Glutamatergic neuron (in vitro differentiated cells): ENCODE results near the gene MALRD1. TPM values are rescaled to one million over a fixed set of nuclear protein-coding genes. Genes with fewer than 3 reads are reported as not detected.

Experiments used
- DNase-seq: peaks from one replicate; pipeline ENCODE4 v3.0.0; 2022
- H3K27ac Mint-ChIP-seq: one replicate; pipeline ENCODE4 v1.8.0; 2020; ENCODE audit warnings: mild to moderate bottlenecking, mixed read lengths, inconsistent platforms; ENCODE audit not compliant: unreplicated experiment
- H3K27me3 Mint-ChIP-seq: one replicate; pipeline ENCODE4 v1.8.0; 2020; ENCODE audit warnings: mild to moderate bottlenecking, moderate library complexity, mixed read lengths, inconsistent platforms; ENCODE audit not compliant: unreplicated experiment
- H3K36me3 Mint-ChIP-seq: one replicate; pipeline ENCODE4 v1.8.0; 2020; ENCODE audit warnings: mild to moderate bottlenecking, mixed read lengths, inconsistent platforms; ENCODE audit not compliant: unreplicated experiment
- H3K4me1 Mint-ChIP-seq: one replicate; pipeline ENCODE4 v1.8.0; 2020; ENCODE audit warnings: mild to moderate bottlenecking, low read depth, mixed read lengths, inconsistent platforms; ENCODE audit not compliant: unreplicated experiment
- H3K4me3 Mint-ChIP-seq: one replicate; pipeline ENCODE4 v1.8.0; 2020; ENCODE audit warnings: mild to moderate bottlenecking, mixed read lengths, inconsistent platforms; ENCODE audit not compliant: unreplicated experiment
- H3K9me3 Mint-ChIP-seq: one replicate; pipeline ENCODE4 v1.8.0; 2020; ENCODE audit warnings: mild to moderate bottlenecking, moderate library complexity, mixed read lengths, inconsistent platforms; ENCODE audit not compliant: unreplicated experiment
- CTCF ChIP-seq: fragments of 200-600 bp; sonication (generic); IDR thresholded peaks from one replicate; pipeline ENCODE4 v1.5.0; 2021; ENCODE audit not compliant: partially characterized antibody, unreplicated experiment
- total RNA-seq: library from RNA; stranded (reverse); fragmentation: NEBNext Ultra II Directional; extraction: Animal tissue kit (Norgen Biotek cat#: 25700); gene quantifications from one replicate; pipeline ENCODE4 v1.2.1, GENCODE V29; 2021; ENCODE audit not compliant: unreplicated experiment

The MALRD1 gene
- total RNA-seq, 1 donor from 2014 or later, result 0.27 TPM

GRCh38 chr10:19683960-19684359 is 635.4 kb downstream of the MALRD1 start:
- H3K4me3 Mint-ChIP-seq, result no peak overlapping the region
- H3K27me3 Mint-ChIP-seq, result peaks cover 3% of the 10 kb centered on the region
- H3K9me3 Mint-ChIP-seq, result no peaks in the 10 kb centered on the region
- TF ChIP-seq CTCF, result no peak
- no peak overlapping the region for H3K27ac Mint-ChIP-seq
- no peaks in the 10 kb centered on the region for H3K36me3 Mint-ChIP-seq
- no peaks in the 10 kb centered on the region for H3K4me1 Mint-ChIP-seq
- DNase-seq, result no peak

- no peak for DNase-seq
- H3K27ac Mint-ChIP-seq, result no peak overlapping the region
- H3K9me3 Mint-ChIP-seq, result no peaks in the 10 kb centered on the region
- H3K36me3 Mint-ChIP-seq, result no peaks in the 10 kb centered on the region
- H3K4me3 Mint-ChIP-seq, result no peak overlapping the region
- no peak for TF ChIP-seq CTCF
- peaks cover 3% of the 10 kb centered on the region for H3K27me3 Mint-ChIP-seq
- no peaks in the 10 kb centered on the region for H3K4me1 Mint-ChIP-seq
Observed at GRCh38 chr10:19688344-19688743, 639.7 kb downstream of the MALRD1 start.

- DNase-seq, result no peak
- Mint-ChIP-seq H3K9me3 (no peaks in the 10 kb centered on the region), H3K27me3 (peaks cover 3% of the 10 kb centered on the region), H3K36me3 (no peaks in the 10 kb centered on the region), H3K4me3 (no peak overlapping the region), H3K27ac (no peak overlapping the region), H3K4me1 (no peaks in the 10 kb centered on the region)
- no peak for TF ChIP-seq CTCF
Observed at GRCh38 chr10:19689231-19689630, 640.6 kb downstream of the MALRD1 start.

- no peaks in the 10 kb centered on the region for H3K9me3 Mint-ChIP-seq
- H3K4me3 Mint-ChIP-seq, result no peak overlapping the region
- no peak for TF ChIP-seq CTCF
- H3K4me1 Mint-ChIP-seq, result no peaks in the 10 kb centered on the region
- no peak overlapping the region for H3K27ac Mint-ChIP-seq
- H3K27me3 Mint-ChIP-seq, result no peaks in the 10 kb centered on the region
- no peaks in the 10 kb centered on the region for H3K36me3 Mint-ChIP-seq
- no peak for DNase-seq
Observed at GRCh38 chr10:19699299-19699698, 650.7 kb downstream of the MALRD1 start.

GRCh38 chr10:19701427-19702052 is 652.9 kb downstream of the MALRD1 start:
- Mint-ChIP-seq H3K4me1 (no peaks in the 10 kb centered on the region), H3K27me3 (no peaks in the 10 kb centered on the region)

More at GRCh38 chr10:19701427-19702052, 652.9 kb downstream of the MALRD1 start:
- no peak for TF ChIP-seq CTCF
- no peaks in the 10 kb centered on the region for H3K9me3 Mint-ChIP-seq
- no peaks in the 10 kb centered on the region for H3K36me3 Mint-ChIP-seq
- H3K27ac Mint-ChIP-seq, result no peak overlapping the region
- no peak for DNase-seq
- no peak overlapping the region for H3K4me3 Mint-ChIP-seq
